NCI-H524 (cell line): ENCODE results near the gene MMP25.
"Not testable (repeated sequence)": the region's sequence is repeated elsewhere in the genome, so short reads cannot be mapped to it uniquely, and the experiment has no call there.

ENCODE experiments used
- DNase-seq, 2 experiments: peaks; one replicate each; lab custom pipeline; 2025; lab: John Stamatoyannopoulos, UW

Gene MMP25

DNA sequence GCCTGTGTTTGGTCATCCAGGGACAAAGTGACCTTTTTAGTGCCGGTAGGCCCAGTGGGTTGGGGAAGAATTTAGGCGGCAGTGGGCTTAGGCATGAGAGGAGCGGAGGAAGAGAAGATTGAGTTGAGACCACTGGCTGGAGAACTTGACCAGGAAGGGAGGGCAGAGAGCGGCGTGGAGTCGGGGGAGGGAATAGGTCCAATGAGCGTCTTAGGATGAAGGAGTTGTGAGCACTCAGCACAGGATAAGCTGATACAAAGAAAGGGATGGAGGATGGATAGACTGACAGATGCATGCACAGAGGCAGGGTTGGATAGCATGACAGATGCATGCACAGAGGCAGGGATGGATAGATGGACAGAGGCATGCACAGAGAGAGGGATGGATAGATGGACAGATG is 27.1 kb downstream of the MMP25 start:
- no peak for DNase-seq

DNA sequence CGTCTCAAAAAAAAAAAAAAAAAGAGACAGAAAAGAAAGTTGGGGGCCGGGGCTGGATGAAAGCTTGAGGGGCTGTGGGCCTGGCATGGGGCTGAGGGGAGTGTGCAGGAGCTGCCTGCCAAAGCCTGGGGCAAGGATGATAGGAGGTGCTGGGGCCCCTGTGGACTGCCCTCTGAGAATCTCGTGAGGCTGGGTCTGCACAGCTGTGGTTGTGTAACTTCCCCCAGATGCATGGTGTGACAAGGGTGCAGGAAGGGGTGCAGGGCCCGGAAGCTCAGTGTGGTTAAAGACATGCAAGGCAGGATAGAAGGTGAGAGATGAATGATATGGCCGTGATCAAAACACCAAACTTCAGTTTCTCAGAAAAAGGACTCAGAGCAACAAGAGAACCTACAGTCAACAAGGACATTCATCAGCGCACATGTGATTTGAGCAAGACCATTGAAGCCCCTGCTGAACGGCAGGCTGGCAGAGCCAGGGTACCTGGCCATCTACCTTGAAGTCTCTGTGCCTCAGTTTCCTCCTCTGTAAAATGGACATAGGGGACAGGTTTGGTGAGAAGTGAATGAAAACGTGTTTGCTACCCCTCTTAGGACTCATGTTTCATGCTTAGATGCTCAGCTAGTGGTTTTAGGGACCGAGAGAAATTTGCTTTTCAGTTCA is 28.6 kb downstream of the MMP25 start:
- DNase-seq = no peak

DNA sequence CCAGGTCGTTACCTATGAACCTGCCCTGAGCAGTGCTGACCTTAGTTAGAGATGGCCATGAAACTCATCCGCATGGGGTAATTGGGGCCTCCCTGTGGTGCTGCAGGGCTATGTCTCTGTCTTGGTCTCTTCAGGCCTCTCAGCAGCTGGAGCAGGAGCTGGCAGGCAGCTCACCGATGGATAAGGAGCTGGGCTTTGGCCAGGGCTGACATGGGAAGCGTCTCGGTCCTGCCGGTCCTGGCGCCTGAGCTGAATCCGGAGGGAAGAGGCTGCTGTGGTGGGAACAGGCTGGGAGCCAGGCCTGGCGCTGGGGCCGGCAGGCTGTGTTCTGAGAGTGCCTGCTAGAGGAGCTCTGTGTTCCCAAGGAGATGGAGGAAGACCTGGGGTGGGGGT is 29.2 kb downstream of the MMP25 start:
- no peak for DNase-seq

DNA sequence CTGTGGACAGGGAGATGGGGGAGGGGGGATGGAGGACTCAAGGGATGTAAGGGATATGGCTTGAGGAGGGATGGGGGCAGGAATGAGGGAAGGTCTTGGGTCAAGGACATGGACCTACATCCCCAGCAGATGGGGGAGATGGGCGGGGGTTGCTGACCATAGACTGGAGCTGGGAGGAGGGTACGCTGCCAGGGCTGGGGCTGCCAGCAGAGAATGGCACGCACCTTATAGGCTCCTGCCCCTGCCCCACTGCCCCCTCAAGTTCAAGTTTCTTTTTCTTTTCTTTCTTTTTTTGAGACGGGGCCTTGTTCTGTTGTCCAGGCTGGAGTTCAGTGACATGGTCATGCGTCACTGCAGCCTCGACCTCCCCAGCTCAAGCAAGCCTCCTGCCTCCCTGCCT is 29.6 kb downstream of the MMP25 start:
- not testable (repeated sequence) for DNase-seq

DNA sequence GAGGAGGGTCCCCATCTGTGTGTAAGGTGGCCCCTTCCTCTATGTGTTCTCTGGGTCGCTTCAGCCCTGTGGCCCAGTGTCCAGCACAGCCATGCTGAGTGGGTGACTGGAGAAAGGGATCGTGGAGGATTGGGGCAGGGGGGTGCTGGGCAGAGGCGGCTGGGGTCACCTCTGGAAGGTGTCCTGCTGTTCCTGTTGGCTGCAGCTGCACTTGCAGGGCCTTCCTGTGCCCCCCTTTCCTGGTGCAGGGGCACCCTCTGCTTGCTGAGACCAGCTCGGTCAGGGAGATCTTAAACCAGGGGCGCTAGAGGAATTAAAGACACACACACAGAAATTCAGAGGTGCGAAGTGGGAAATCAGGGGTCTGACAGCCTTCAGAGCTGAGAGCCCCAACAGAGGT is 30.2 kb downstream of the MMP25 start:
- DNase-seq = no peak

DNA sequence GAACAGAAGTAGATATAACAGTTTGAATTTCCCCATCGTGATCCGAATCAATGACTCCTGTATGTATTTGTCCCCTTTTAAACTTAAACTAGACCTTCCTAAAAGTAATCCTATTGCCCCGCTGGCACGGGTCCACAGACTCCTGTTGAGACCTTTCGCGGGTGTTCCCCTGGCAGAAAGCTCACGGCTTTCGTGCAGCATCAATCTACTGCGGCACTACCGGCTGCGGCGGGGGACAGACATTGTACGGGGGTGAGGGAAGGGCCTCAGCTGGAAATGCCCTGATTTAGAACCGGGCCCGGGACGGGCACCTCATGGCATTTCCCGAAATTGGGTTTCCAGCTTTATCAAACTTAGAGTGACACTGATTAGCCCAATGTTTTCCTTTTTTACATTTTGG is 33.7 kb downstream of the MMP25 start:
- DNase-seq = no peak

DNA sequence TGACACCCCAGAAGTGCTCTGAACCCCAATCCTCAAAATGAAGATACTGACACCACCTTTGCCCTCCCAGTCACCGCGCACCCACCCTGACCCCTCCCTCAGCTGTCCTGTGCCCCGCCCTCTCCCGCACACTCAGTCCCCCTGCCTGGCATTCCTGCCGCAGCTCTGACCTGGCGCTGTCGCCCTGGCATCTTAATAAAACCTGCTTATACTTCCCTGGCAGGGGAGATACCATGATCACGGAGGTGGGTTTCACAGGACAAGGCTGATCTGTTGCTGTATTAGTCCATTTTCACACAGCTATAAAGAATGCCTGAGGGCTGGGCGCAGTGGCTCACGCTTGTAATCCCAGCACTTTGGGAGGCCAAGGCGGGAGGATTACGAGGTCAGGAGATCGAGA is 35.6 kb downstream of the MMP25 start:
- DNase-seq = not testable (repeated sequence)

DNA sequence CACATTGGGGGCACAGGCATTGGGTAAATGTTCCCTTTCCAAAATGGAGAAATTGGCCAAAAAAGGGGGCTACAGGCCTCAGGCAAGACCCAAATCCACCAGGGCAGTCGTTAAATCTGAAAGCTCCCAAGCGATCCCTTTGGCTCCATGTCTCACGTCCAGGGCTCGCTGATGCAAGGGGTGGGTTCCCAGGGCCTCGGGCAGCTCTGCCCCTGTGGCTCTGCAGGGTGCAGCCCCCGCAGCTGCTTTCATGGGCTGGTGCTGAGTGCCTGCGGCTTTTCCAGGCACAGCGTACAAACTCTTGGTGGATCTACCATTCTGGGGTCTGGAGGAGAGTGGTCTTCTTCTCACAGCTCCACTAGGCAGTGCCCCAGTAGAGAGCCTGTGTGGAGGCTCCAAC is 37.0 kb downstream of the MMP25 start:
- not testable (repeated sequence) for DNase-seq

DNA sequence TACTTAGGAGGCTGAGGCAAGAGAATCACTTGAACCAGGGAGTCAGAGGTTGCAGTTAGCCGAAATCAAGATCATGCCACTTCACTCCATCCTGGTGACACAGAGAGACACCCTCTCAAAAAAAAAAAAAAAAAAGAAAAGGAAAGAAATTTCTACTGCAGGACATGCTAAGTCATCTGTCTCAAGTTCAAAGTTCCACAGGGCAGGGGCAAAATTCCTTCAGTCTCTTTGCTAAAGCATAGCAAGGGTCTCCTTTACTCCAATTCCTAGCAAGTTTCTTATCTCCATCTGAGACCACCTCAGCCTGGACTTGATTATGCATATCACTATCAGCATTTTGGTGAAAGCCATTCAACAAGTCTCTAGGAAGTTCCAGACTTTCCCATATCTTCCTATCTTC is 38.1 kb downstream of the MMP25 start:
- DNase-seq = no peak

DNA sequence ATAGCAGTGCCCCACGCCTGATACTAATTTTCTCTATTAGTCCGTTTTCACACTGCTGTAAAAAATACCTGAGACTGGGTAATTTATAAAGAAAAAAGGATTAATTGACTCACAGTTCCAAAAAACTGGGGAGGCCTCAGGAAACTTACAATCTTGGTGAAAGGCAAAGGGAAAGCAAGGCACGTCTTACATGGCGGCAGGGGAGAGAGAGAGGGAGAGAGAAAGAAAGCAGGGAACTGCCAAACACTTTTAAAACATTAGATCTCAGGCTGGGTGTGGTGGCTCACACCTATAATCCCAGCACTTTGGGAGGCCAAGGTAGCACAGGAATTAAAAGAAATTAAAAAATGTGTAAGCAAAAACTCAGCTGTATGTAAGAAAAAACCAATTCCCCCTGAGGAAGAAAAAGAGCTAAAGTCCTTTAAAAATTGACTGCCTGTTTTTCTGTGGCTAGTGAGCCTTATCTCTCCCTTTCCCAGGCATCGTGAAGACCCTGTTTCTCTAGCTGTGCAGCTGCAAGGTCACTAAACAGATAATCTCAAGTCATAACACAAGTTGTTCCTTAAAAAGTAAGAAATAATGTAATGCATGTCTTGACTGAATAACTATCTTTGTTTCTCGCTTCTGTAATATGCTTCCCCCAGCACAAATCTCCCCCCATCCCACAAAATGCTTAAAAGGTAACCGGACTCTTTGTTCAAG is 38.8 kb downstream of the MMP25 start:
- no peak for DNase-seq

DNA sequence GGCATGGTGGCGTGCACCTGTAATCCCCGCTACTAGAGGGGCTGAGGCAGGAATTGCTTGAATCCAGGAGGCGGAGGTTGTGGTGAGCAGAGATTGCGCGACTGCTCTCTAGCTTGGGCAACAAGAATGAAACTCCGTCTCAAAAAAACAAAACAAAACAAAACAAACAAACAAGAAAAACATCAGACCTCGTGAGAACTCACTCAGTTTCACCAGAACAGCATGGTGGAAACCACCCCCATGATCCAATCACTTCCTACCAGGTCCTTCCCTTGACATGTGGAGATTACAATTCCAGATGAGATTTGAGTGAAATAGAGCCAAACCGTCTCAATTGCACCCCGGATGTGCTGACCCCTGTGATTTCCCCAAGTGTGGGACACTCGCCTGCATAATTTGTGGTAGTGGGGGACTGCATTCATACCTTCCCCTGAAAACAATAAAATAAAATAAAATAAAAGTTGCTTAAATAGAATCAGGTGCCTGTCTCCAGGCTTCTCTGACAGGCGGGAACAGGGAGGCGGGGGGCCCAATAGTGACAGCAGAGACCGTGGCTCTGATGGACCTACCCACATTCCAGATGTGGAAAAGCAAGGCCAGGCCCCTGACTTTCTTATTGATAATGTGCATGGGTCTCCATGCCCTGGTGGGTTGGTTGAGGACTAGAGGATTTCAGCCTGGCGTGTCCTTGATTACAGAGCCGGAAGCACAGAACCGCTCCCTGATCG is 39.7 kb downstream of the MMP25 start:
- no peak for DNase-seq

DNA sequence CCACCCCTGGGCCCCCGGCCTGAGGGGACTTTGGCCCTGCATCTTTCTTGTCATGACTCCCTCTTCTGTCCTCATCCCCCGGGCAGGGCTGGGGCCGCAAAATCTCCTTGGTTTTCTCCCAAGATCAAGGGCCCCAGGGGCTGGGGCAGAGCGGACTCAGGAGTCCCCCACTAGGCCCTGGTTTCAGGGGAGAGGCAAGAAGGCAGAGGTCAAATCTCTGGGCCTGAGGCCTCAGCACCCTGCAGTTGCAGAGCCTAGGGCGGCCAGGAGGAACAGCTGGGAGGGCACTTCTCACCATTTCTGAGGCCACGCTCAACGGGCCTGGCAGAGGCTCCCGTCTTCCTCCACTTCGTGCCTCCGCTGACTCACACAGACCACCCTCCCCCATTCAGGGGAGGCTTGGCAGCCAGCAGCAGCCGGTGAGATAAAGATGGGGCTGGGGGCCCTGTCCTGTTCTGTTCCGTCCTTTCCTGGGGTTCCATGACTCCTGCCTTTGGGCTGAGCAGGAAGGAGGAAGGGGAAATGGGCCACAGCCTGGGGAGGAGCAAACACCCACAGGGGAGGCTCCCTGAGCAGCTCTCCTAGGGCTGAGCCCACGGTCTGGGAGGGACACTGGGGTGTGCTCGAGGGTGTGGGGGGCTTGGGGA is 40.4 kb downstream of the MMP25 start:
- DNase-seq = no peak

DNA sequence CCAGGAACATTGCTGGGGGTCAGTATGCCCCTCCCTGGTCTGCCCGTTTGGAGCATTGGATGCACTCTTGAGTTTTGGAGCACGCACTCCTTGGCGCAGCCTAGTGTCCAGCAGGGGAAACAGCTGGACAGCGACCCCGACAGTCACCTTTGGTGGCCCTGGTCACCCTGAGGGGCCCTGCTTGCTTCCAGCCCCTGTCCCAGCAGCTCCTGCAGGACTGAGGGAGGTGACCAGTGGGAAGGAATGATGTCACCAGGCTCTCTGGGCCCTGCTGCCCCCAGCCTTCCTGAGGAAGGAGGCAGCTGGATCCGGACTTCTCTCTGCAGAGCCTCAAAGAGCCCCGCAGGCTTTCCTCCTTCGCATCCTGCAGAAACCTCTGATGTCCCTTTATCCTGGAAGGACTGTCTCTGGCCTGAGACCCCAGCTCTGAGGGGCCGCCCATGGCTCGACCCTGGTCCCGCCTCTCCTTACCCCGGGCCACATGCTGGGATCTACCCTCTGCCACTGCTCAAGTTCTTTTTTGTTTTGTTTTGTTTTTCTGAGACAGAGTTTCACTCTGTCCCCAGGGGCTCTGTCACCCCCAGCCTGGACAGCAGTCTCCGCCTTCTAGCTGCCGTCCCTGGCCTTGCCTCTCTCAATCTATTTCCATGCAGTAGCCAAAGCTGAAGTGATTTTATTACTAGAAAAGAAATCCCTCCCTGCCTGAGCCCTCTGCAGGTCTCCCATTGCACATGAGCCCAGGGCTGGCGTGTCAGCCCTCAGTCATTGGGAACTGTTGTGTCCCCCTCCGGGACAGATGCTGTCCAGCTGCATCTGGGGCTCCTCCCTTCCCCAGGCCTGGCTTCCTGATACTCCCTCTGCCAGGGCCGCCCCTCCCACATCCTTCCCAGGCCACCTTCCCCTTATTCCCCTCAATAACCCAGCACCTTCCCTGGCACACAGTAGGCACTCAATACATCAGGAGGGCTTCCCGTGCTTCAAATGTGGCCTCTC is 41.2 kb downstream of the MMP25 start:
- DNase-seq = no peak

DNA sequence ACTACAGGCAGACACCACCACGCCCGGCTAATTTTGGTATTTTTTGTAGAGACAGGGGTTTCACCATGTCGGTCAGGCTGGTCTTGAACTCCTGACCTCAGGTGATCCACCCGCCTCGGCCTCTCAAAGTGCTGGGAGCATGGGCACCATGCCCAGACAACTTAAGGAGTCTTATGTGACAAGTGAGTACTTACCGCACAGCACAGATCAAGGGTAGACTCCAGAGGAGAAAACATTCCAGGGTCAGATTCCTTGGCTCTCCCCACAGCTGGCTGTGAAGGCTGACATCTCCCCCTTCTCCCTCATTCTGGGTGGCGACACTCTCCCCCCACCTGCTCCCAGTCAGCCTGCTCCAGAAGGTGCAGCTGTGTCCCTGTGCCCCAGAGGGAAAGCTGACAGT is 42.1 kb downstream of the MMP25 start:
- peak in 1 of 2 experiments; percentile 22 for DNase-seq

DNA sequence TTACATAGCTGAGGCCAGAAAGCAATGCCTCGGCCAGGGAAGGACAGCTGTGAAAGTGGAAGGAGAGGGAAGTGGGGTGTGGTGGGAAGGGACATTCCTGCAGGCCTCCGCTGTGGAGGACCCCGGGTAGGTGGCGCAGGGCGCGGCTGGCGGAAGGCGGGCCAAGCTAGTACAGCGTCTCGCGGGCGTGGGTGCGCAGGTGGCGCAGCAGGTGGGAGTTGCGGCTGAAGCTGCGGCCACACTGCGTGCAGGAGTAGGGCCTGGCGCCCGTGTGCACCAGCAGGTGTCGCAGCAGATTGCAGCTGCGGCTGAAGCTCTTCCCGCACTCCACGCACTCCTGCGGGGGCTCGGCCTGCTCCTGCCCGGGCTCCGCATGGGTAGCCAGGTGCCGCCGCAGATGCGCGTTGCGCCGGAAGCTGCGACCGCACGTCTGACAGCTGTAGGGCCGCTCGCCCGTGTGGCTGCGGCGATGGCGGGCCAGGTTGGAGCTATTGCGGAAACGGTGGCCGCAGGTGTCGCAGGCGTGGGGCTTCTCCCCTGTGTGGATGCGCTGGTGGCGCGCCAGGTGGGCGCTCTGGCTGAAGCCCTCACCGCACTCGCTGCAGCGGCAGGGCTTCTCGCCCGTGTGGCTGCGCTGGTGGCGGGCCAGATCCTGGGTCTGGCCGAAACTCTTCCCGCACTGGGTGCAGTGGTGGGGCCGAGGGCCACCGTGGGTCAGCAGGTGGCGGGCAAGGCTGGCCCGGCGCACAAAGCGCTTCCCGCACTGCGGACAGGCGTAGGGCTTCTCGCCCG is 42.8 kb downstream of the MMP25 start:
- no peak for DNase-seq

DNA sequence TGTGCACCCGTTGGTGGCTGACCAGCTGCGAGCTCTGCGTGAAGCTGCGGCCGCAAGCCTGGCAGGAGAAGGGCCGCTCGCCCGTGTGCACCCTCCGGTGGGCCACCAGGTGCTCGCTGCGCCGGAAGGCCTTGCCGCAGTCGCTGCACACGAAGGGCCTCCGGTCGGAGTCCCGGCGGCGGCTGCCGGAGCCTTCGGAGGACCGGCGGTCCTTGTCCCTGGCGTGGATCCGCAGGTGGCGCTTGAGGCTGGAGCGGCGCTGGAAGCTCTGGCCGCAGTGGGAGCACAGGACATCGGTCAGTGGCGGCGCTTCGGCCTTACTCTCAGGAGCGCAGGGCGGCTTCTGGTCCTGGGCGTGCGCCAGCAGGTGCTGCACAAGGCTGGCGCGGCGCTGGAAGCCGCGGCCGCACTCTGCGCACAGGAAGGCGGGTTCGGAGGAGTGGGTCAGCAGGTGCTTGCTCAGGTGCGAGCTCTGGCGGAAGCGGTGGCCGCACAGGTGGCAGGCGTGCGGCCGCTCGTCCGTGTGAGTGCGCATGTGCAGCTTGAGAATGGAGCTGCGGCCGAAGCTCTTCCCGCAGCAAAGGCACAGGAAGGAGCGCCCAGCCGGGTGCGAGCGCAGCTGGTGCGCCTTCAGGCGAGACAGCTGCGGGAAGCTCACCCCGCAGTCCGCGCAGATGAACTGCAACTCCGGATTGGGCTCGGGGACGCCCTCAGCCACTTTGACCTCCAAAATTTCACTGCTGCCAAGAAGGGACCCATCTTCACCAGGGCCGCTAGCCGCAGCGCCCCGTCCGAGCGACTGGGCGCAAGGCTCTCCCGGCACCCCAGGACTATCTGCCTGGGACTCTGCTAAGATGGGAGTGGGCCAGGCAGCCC is 43.6 kb downstream of the MMP25 start:
- no peak for DNase-seq

DNA sequence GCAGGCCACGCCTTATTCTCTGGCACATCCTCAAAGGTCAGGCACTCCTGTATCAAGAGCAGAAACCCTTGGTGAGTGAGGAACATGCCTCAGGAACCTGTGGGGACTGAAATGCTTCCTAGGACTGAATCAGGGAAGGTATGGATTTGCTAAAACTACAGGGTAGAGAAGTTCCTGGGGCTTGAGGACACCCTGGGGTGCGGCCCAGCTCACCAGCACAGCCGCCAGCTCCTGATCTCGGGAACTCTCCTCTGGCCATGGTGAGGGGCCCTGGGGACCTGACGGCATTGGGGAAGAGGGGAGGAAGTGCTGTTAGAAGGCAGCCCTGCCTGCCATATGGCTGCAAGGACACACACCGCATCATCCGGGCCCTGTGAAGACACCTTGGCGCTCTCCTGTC is 45.2 kb downstream of the MMP25 start:
- no peak for DNase-seq

DNA sequence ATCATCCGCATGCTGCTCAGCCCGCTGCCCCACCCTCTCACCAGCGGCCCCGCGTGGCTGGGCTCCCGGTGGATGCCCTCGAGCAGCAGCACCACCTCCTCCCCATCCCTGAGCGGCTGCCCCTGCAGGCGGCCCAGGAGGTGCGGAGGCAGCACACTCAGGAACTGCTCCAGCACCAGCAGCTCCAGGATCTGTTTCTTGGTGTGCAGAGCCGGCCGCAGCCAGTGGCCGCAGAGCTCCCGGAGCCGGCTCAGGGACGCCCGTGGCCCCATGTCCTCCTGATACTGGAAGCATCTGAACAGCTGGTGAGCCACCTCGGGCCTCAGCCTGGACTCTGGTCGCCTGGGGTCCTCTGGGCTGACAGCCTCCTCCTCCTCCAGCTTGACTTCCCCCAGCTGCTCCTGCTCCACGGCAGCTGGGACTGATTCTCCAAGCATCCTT is 46.2 kb downstream of the MMP25 start:
- peak; percentile 55 to 70 for DNase-seq

DNA sequence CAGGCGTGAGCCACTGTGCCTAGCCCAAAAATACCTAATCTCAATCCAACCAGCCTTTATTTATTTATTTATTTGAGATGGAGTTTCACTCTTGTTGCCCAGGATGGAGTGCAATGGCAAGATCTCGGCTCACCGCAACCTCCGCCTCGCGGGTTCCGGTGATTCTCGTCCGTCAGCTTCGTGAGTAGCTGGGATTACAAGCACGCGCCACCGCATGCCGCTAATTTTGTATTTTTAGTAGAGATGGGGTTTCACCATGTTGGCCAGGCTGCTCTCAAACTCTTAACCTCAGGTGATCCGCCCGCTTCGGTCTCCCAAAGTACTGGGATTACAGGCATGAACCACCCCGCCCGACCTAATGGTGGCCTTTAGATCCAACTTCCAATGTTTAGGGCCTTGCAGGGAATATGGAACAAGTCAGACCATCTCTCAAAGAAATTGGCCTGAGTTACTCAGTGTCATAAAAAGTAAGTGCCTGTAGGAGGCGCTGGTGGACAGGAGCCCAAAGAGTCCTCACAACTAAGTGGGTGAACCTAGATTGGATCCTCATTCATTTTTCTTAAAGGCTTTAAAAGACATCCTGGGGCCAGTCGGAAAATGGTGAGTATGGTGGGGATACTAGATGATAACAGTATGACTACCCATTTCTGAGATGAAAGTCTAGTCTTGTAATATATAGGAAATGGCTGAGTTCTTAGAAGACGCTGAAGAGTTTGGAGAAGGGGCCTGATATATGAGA is 48.1 kb downstream of the MMP25 start:
- DNase-seq = peak in 1 of 2 experiments; percentile 58
